GM23338 (cell line): Measurements from ENCODE around the gene PRKAA2. TPM values are rescaled to one million over a fixed set of nuclear protein-coding genes. Genes with fewer than 3 reads are reported as not detected.

Experiments used
- ATAC-seq: fragments of 200-7000 bp; cut with Tn5 transposase; 3 replicates; pipeline ENCODE4 v1.9.1; 2020
- DNase-seq: peaks from one replicate; pipeline ENCODE4 v3.0.0-alpha.2; 2015; ENCODE audit warnings: low spot score
- H2AFZ ChIP-seq: fragments of 200-600 bp; sonication (generic); 2 replicates; pipeline ENCODE4 v1.8.0; 2016; ENCODE audit warnings: antibody characterized with exemption, mild to moderate bottlenecking, moderate library complexity
- H3F3A ChIP-seq: fragments of 200-600 bp; sonication (generic); replicated peaks from 2 replicates; pipeline ENCODE4 v1.8.0; 2017; ENCODE audit warnings: antibody characterized with exemption, mixed run types, low read depth
- H3K27ac ChIP-seq: fragments of 200-600 bp; sonication (generic); 2 replicates; pipeline ENCODE4 v1.6.1; 2016; ENCODE audit warnings: low read depth
- H3K27me3 ChIP-seq: fragments of 200-600 bp; sonication (generic); 2 replicates; pipeline ENCODE4 v1.8.0; 2016; ENCODE audit warnings: mild to moderate bottlenecking, mixed run types, moderate library complexity; ENCODE audit not compliant: insufficient read depth
- H3K36me3 ChIP-seq: fragments of 200-600 bp; sonication (generic); 2 replicates; pipeline ENCODE4 v1.8.0; 2016; ENCODE audit warnings: mild to moderate bottlenecking; ENCODE audit not compliant: insufficient read depth
- H3K4me1 ChIP-seq: fragments of 200-600 bp; sonication (generic); 2 replicates; pipeline ENCODE4 v1.8.0; 2016; ENCODE audit warnings: mild to moderate bottlenecking, moderate library complexity; ENCODE audit not compliant: insufficient read depth
- H3K4me2 ChIP-seq: fragments of 200-600 bp; sonication (generic); 2 replicates; pipeline ENCODE4 v1.7.1; 2017; ENCODE audit warnings: mixed run types
- H3K4me3 ChIP-seq: fragments of 200-600 bp; sonication (generic); 2 replicates; pipeline ENCODE4 v1.6.1; 2016; ENCODE audit warnings: mixed run types
- H3K79me2 ChIP-seq: fragments of 200-600 bp; sonication (generic); replicated peaks from 2 replicates; pipeline ENCODE4 v1.8.0; 2017; ENCODE audit warnings: mild to moderate bottlenecking; ENCODE audit not compliant: insufficient read depth
- H3K9me2 ChIP-seq: fragments of 200-600 bp; sonication (generic); 2 replicates; pipeline ENCODE4 v1.8.0; 2017; ENCODE audit not compliant: insufficient read depth
- H4K20me1 ChIP-seq: fragments of 200-600 bp; sonication (generic); replicated peaks from 2 replicates; pipeline ENCODE4 v1.8.0; 2017; ENCODE audit warnings: mild to moderate bottlenecking; ENCODE audit not compliant: insufficient read depth
- H3K27ac Mint-ChIP-seq: 2 replicates; pipeline ENCODE4 v1.8.0; 2020; ENCODE audit warnings: inconsistent platforms, mild to moderate bottlenecking, moderate library complexity, mixed read lengths
- H3K27me3 Mint-ChIP-seq: 3 replicates; pipeline ENCODE4 v1.8.0; 2022; ENCODE audit warnings: low read depth, mild to moderate bottlenecking, moderate library complexity, mixed read lengths, inconsistent platforms; ENCODE audit not compliant: insufficient read depth, poor library complexity
- H3K36me3 Mint-ChIP-seq: 3 replicates; pipeline ENCODE4 v1.8.0; 2021; ENCODE audit warnings: low read depth, mild to moderate bottlenecking, inconsistent platforms, moderate library complexity, mixed read lengths
- H3K4me1 Mint-ChIP-seq: 3 replicates; pipeline ENCODE4 v1.8.0; 2020; ENCODE audit warnings: mild to moderate bottlenecking, inconsistent platforms, mixed read lengths
- H3K4me3 Mint-ChIP-seq: 3 replicates; pipeline ENCODE4 v1.8.0; 2021; ENCODE audit warnings: moderate library complexity, mild to moderate bottlenecking, inconsistent platforms, mixed read lengths
- H3K9me3 Mint-ChIP-seq: 3 replicates; pipeline ENCODE4 v1.8.0; 2020; ENCODE audit warnings: moderate library complexity, mild to moderate bottlenecking, inconsistent platforms, mixed read lengths
- CREB1 ChIP-seq: fragments of 250-450 bp; sonication (Bioruptor Pico); IDR thresholded peaks from 2 replicates; pipeline ENCODE4 v1.5.0; 2020; ENCODE audit warnings: low read depth, mild to moderate bottlenecking, moderate library complexity
- EZH2phosphoT487 ChIP-seq: fragments of 200-600 bp; sonication (generic); IDR thresholded peaks from one replicate; pipeline ENCODE4 v1.8.1; 2018; ENCODE audit warnings: antibody characterized with exemption; ENCODE audit not compliant: unreplicated experiment
- JUNB ChIP-seq: IDR thresholded peaks from one replicate; pipeline ENCODE4 v1.6.1; 2016; ENCODE audit warnings: antibody characterized with exemption; ENCODE audit not compliant: unreplicated experiment
- POLR2AphosphoS5 ChIP-seq: IDR thresholded peaks from 2 replicates; pipeline ENCODE4 v1.6.1; 2016; ENCODE audit warnings: antibody characterized with exemption, low read depth
- STAT1 ChIP-seq: IDR thresholded peaks from one replicate; pipeline ENCODE4 v1.6.1; 2016; ENCODE audit warnings: antibody characterized with exemption; ENCODE audit not compliant: unreplicated experiment
- ZNF114 ChIP-seq: fragments of 250-450 bp; sonication (Bioruptor Pico); IDR thresholded peaks from 2 replicates; pipeline ENCODE4 v1.5.0; 2020; ENCODE audit warnings: mild to moderate bottlenecking, moderate library complexity
- ZNF331 ChIP-seq: fragments of 250-450 bp; sonication (Bioruptor Pico); IDR thresholded peaks from 2 replicates; pipeline ENCODE4 v1.5.0; 2020; ENCODE audit warnings: low read depth, mild to moderate bottlenecking, moderate library complexity
- polyA plus RNA-seq: library from polyadenylated mRNA; unstranded; fragments of >200 nt; fragmentation: Nextera tagmentation; extraction: Ambion mirVana; gene quantifications from 2 replicates; pipeline ENCODE4 v1.2.1, GENCODE V29; 2016
- total RNA-seq: library from RNA; depleted of rRNA; stranded (reverse); fragments of >200 nt; shearing (Covaris generic); gene quantifications from 2 replicates; pipeline ENCODE4 v1.2.3, GENCODE V29; 2014
- TF ChIP-seq, protein P1 (sequence below): fragments of 250-450 bp; sonication (Bioruptor Pico); IDR thresholded peaks from 2 replicates; pipeline ENCODE4 v1.5.0; 2020; ENCODE audit warnings: mild to moderate bottlenecking, moderate library complexity
- TF ChIP-seq, protein P2 (sequence below): IDR thresholded peaks from 2 replicates; pipeline ENCODE4 v1.6.1; 2016; ENCODE audit warnings: antibody characterized with exemption
- TF ChIP-seq, protein P3 (sequence below), 2 experiments: fragments of 200-600 bp in 1 of 2; sonication (generic) in 1 of 2; conservative IDR thresholded peaks; 2 replicates each; pipeline versions ENCODE4 v1.5.1 to v1.6.1; 2016 to 2017; ENCODE audit warnings: antibody characterized with exemption in 2 of 2, low read depth in 2 of 2, mild to moderate bottlenecking in 2 of 2, moderate library complexity in 1 of 2
- TF ChIP-seq, protein P4 (sequence below): IDR thresholded peaks from one replicate; pipeline ENCODE4 v1.6.1; 2018; ENCODE audit warnings: antibody characterized with exemption; ENCODE audit not compliant: unreplicated experiment

PRKAA2 gene
- total and polyA plus RNA-seq, 2 experiments from 2014 or later, result 3.0 to 8.7 TPM

DNA sequence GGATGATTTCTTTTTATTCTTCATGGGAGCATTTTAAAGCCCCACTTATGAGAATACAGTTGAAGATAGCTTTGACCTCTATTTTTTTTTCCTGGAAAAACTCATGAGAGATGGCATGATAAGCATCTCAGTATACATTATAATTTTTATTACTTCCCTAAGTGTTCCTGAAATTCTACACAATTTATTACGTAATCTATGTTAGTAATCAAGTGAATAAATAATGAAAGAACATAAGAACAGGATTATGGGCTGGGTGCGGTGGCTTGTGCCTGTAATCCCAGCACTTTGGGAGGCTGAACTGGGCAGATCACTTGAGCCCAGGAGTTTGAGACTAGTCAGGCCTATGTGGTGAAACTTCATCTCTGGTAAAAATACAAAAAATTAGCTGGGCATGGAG is 13.2 kb upstream of the PRKAA2 start (continued):
- TF ChIP-seq, protein P1, sequence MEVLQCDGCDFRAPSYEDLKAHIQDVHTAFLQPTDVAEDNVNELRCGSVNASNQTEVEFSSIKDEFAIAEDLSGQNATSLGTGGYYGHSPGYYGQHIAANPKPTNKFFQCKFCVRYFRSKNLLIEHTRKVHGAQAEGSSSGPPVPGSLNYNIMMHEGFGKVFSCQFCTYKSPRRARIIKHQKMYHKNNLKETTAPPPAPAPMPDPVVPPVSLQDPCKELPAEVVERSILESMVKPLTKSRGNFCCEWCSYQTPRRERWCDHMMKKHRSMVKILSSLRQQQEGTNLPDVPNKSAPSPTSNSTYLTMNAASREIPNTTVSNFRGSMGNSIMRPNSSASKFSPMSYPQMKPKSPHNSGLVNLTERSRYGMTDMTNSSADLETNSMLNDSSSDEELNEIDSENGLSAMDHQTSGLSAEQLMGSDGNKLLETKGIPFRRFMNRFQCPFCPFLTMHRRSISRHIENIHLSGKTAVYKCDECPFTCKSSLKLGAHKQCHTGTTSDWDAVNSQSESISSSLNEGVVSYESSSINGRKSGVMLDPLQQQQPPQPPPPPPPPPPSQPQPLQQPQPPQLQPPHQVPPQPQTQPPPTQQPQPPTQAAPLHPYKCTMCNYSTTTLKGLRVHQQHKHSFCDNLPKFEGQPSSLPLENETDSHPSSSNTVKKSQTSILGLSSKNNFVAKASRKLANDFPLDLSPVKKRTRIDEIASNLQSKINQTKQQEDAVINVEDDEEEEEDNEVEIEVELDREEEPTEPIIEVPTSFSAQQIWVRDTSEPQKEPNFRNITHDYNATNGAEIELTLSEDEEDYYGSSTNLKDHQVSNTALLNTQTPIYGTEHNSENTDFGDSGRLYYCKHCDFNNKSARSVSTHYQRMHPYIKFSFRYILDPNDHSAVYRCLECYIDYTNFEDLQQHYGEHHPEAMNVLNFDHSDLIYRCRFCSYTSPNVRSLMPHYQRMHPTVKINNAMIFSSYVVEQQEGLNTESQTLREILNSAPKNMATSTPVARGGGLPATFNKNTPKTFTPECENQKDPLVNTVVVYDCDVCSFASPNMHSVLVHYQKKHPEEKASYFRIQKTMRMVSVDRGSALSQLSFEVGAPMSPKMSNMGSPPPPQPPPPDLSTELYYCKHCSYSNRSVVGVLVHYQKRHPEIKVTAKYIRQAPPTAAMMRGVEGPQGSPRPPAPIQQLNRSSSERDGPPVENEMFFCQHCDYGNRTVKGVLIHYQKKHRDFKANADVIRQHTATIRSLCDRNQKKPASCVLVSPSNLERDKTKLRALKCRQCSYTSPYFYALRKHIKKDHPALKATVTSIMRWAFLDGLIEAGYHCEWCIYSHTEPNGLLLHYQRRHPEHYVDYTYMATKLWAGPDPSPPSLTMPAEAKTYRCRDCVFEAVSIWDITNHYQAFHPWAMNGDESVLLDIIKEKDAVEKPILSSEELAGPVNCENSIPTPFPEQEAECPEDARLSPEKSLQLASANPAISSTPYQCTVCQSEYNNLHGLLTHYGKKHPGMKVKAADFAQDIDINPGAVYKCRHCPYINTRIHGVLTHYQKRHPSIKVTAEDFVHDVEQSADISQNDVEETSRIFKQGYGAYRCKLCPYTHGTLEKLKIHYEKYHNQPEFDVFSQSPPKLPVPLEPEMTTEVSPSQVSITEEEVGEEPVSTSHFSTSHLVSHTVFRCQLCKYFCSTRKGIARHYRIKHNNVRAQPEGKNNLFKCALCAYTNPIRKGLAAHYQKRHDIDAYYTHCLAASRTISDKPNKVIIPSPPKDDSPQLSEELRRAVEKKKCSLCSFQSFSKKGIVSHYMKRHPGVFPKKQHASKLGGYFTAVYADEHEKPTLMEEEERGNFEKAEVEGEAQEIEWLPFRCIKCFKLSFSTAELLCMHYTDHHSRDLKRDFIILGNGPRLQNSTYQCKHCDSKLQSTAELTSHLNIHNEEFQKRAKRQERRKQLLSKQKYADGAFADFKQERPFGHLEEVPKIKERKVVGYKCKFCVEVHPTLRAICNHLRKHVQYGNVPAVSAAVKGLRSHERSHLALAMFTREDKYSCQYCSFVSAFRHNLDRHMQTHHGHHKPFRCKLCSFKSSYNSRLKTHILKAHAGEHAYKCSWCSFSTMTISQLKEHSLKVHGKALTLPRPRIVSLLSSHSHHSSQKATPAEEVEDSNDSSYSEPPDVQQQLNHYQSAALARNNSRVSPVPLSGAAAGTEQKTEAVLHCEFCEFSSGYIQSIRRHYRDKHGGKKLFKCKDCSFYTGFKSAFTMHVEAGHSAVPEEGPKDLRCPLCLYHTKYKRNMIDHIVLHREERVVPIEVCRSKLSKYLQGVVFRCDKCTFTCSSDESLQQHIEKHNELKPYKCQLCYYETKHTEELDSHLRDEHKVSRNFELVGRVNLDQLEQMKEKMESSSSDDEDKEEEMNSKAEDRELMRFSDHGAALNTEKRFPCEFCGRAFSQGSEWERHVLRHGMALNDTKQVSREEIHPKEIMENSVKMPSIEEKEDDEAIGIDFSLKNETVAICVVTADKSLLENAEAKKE (CRISPR knock-in tag), result no peak
- no peak for TF ChIP-seq EZH2phosphoT487
- TF ChIP-seq POLR2AphosphoS5, result no peak
- TF ChIP-seq, protein P2, sequence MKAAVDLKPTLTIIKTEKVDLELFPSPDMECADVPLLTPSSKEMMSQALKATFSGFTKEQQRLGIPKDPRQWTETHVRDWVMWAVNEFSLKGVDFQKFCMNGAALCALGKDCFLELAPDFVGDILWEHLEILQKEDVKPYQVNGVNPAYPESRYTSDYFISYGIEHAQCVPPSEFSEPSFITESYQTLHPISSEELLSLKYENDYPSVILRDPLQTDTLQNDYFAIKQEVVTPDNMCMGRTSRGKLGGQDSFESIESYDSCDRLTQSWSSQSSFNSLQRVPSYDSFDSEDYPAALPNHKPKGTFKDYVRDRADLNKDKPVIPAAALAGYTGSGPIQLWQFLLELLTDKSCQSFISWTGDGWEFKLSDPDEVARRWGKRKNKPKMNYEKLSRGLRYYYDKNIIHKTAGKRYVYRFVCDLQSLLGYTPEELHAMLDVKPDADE, result no peak
- TF ChIP-seq JUNB, result no peak
- no peak for TF ChIP-seq CREB1 (CRISPR knock-in tag)
- TF ChIP-seq STAT1, result no peak
- TF ChIP-seq ZNF114 (CRISPR knock-in tag), result no peak

DNA sequence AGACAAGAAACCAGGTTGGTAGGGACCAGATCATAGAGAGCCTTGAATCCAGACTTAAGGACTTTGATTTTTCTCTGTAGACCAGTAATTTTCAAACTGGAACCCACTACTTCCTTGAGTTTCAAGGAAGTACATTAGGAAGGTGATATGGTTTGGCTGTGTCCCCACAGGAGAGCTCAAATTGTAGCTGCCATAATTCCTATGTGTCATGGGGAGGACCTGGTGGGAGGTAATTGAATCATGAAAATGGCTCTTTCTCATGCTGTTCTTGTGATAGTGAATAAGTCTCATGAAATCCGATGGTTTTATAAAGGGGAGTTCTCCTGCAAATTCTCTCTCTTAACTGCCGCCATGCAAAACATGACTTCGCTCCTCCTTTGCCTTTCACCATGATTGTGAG is 10.1 kb upstream of the PRKAA2 start:
- Histone ChIP-seq H3F3A (no peaks in the 10 kb centered on the region), H3K79me2 (no peaks in the 10 kb centered on the region), H2AFZ (no peak overlapping the region), H3K27ac (no peak overlapping the region), H3K4me3 (no peak overlapping the region), H4K20me1 (no peaks in the 10 kb centered on the region), H3K4me2 (no peak overlapping the region), H3K27me3 (peaks cover 24% of the 10 kb centered on the region; the same call in 1 of the 2 replicates), H3K36me3 (no peaks in the 10 kb centered on the region), H3K4me1 (peaks cover 7% of the 10 kb centered on the region; the same call in 1 of the 2 replicates), H3K9me2 (no peaks in the 10 kb centered on the region)
- Mint-ChIP-seq H3K27ac (no peak overlapping the region), H3K4me1 (peaks cover 8% of the 10 kb centered on the region; the same call in 2 of the 3 replicates), H3K36me3 (no peaks in the 10 kb centered on the region), H3K4me3 (no peak overlapping the region), H3K9me3 (no peaks in the 10 kb centered on the region), H3K27me3 (no peaks in the 10 kb centered on the region)
- DNase-seq (no peak), ATAC-seq (no peak)
- no peak for TF ChIP-seq JUNB
- TF ChIP-seq ZNF331 (CRISPR knock-in tag), result no peak
- no peak for TF ChIP-seq ZNF114 (CRISPR knock-in tag)
- TF ChIP-seq, protein P3, sequence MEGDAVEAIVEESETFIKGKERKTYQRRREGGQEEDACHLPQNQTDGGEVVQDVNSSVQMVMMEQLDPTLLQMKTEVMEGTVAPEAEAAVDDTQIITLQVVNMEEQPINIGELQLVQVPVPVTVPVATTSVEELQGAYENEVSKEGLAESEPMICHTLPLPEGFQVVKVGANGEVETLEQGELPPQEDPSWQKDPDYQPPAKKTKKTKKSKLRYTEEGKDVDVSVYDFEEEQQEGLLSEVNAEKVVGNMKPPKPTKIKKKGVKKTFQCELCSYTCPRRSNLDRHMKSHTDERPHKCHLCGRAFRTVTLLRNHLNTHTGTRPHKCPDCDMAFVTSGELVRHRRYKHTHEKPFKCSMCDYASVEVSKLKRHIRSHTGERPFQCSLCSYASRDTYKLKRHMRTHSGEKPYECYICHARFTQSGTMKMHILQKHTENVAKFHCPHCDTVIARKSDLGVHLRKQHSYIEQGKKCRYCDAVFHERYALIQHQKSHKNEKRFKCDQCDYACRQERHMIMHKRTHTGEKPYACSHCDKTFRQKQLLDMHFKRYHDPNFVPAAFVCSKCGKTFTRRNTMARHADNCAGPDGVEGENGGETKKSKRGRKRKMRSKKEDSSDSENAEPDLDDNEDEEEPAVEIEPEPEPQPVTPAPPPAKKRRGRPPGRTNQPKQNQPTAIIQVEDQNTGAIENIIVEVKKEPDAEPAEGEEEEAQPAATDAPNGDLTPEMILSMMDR (conservative IDR thresholded peaks at IDR 0.05; ENCODE audit: low read depth in 2 of 2), result no peak
- no peak for TF ChIP-seq STAT1
- TF ChIP-seq, protein P2, result no peak
- TF ChIP-seq, protein P4, sequence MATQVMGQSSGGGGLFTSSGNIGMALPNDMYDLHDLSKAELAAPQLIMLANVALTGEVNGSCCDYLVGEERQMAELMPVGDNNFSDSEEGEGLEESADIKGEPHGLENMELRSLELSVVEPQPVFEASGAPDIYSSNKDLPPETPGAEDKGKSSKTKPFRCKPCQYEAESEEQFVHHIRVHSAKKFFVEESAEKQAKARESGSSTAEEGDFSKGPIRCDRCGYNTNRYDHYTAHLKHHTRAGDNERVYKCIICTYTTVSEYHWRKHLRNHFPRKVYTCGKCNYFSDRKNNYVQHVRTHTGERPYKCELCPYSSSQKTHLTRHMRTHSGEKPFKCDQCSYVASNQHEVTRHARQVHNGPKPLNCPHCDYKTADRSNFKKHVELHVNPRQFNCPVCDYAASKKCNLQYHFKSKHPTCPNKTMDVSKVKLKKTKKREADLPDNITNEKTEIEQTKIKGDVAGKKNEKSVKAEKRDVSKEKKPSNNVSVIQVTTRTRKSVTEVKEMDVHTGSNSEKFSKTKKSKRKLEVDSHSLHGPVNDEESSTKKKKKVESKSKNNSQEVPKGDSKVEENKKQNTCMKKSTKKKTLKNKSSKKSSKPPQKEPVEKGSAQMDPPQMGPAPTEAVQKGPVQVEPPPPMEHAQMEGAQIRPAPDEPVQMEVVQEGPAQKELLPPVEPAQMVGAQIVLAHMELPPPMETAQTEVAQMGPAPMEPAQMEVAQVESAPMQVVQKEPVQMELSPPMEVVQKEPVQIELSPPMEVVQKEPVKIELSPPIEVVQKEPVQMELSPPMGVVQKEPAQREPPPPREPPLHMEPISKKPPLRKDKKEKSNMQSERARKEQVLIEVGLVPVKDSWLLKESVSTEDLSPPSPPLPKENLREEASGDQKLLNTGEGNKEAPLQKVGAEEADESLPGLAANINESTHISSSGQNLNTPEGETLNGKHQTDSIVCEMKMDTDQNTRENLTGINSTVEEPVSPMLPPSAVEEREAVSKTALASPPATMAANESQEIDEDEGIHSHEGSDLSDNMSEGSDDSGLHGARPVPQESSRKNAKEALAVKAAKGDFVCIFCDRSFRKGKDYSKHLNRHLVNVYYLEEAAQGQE, result no peak
- TF ChIP-seq POLR2AphosphoS5, result no peak
